Heart right ventricle (tissue), 16 donors: ENCODE results near the gene COL5A1. TPM values are rescaled to one million over a fixed set of nuclear protein-coding genes. Genes with fewer than 3 reads are reported as not detected.

Experiments
- ATAC-seq, 8 donors: fragments of 200-7000 bp; cut with Tn5 transposase; one replicate each; pipeline ENCODE4 v1.9.1; 2020; ENCODE audit warnings: mild to moderate bottlenecking in 8 of 8, moderate library complexity in 8 of 8, moderate number of reproducible peaks in 1 of 8
- DNase-seq, 2 donors: peaks; one replicate each; pipeline ENCODE4 v3.0.0-alpha.2; 2020
- H3K27ac ChIP-seq, 10 donors: fragments of 200-600 bp; sonication (generic) in 2 of 10; one replicate each; pipeline versions ENCODE4 v1.5.0 to v1.8.0; 2020 to 2022; ENCODE audit warnings: mild to moderate bottlenecking in 3 of 10
- H3K27me3 ChIP-seq, 7 donors: fragments of 200-600 bp; one replicate each; pipeline ENCODE4 v1.8.0; 2021 to 2022; ENCODE audit warnings: mild to moderate bottlenecking in 2 of 7
- H3K36me3 ChIP-seq, 9 donors: fragments of 200-600 bp; sonication (generic) in 1 of 9; one replicate each; pipeline versions ENCODE4 v1.5.0 to v1.8.0; 2020 to 2022; ENCODE audit warnings: mild to moderate bottlenecking in 2 of 9
- H3K4me1 ChIP-seq, 9 donors: fragments of 200-600 bp; sonication (generic) in 1 of 9; one replicate each; pipeline versions ENCODE4 v1.5.0 to v1.8.0; 2020 to 2022; ENCODE audit warnings: mild to moderate bottlenecking in 4 of 9
- H3K4me3 ChIP-seq, 10 donors: fragments of 200-600 bp; sonication (generic) in 2 of 10; one replicate each; pipeline versions ENCODE4 v1.5.0 to v1.8.0; 2020 to 2022; ENCODE audit warnings: mild to moderate bottlenecking in 7 of 10, moderate library complexity in 2 of 10
- H3K9me3 ChIP-seq, 11 donors: fragments of 200-600 bp in 10 of 11; sonication (generic) in 2 of 11; one replicate each; pipeline versions ENCODE4 v1.5.0 to v1.8.0; 2013 to 2022; ENCODE audit warnings: mild to moderate bottlenecking in 2 of 11, control low read depth in 1 of 11, moderate library complexity in 1 of 11
- WGBS, 2 donors: extraction: QIAGEN DNeasy Blood & Tissue Kit; methylation state at CpG; one replicate each; pipeline ENCODE4 v1.1.7; 2013; ENCODE audit warnings: inconsistent platforms in 1 of 2; 5-methylcytosine and 5-hydroxymethylcytosine counted together
- intact Hi-C, 10 donors: fragments of 100-400 bp; cut with DNase I; formaldehyde crosslinking; loops; one replicate each; pipeline versions ENCODE4 v1.11.1 to v1.14.2; 2022
- polyA plus RNA-seq, 2 donors: library from polyadenylated mRNA; stranded (reverse); fragments of 200-250 nt; gene quantifications; one replicate each; pipeline ENCODE4 v1.2.3, GENCODE V29; 2013
- total RNA-seq, 10 donors: library from RNA; stranded (reverse); fragmentation: NEBNext Ultra II Directional in 3 of 10; extraction: Animal tissue kit (Norgen Biotek cat#: 25700) in 3 of 10; gene quantifications; one replicate each; pipeline versions ENCODE4 v1.2.1 to v1.2.4, GENCODE V29; 2021 to 2023
- TF ChIP-seq, protein P1 (sequence below), 9 donors: fragments of 200-600 bp; sonication (generic) in 2 of 9; IDR thresholded peaks; one replicate each; pipeline versions ENCODE4 v1.5.0 to v1.8.0; 2021 to 2022; ENCODE audit warnings: antibody characterized with exemption in 9 of 9, mild to moderate bottlenecking in 5 of 9, moderate library complexity in 1 of 9
- donor health status: Arrhythmogenic right ventricular cardiomyopathy.
- donor health status: ischemic (EF 13 %, LVEDD 7.1; RV severe dilation, severe dysfunction).
- donor health status: healthy with polysubstance abuse.
- donor health status: DM: no; HTN: yes; CAD: no.
- donor health status: DM: no; HTN: no; CAD: no.
- donor health status: ischemic (EF 25% LVEDD 6.9; RV normal size, moderate dysfunction).
- donor health status: ischemic (EF 25% LVEDD 5.7; RV mildly dilated, moderate dysfunction).
- donor health status: healthy.
- donor health status: DM: yes; HTN: yes; CAD: no.
- donor health status: Ischemic cardiomyopathy.
- donor health status: ischemic (EF 35%, LVEDD 5.7; RV mildly dilated, moderate dysfunction).
- donor health status: nonischemic (EF 11% LVEDD 7.7; RV severe dilation, severe dysfunction).
- donor health status: DM: yes; HTN: yes; CAD: no.
- donor health status: PGD.
- donor health status: ischemic (EF 29% LVEDD 5.4; RV normal size, mild dysfunction).
- donor health status: nonischemic (EF 23%, LVEDD 6.1; RV moderate dilation, normal function).

Gene COL5A1
- total and polyA plus RNA-seq, 12 donors = 8.1 to 60.0 (median 13.3) TPM

DNA sequence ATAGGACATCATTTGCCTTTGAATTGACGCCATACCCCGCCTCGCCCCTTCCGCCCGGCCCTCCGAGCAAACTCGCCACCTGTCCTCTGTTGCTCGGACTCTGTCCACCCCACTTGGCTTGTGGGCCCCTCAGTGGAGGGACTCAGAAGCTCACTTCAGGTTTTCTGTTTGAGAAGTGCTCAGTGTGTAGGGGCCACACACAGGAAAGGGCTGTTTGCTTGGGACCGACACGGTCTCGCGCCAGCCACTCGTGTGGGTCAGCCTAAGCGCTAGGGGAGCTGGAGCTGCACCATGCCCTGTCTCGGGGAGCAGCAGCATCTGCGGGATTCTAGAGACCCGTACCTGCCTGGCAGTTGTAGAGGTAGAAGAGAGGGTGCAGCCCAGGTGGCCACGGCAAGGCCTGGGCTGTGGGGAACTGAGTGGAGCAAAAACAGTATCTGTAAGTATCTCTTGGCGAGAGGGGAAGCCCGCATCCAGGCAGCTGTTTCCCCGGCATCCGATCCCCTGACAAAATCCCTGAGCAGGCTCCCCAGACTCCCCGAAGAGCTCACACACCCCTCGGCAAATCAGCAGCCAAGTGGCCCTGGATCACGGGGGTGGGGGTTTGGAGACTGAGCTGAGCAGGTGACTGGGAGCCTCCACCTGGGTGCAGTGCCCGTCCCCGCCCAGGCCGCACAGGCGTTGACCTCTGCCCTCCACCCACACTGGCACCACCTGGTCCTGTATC, 52.2 kb downstream of the COL5A1 start:
- Histone ChIP-seq H3K4me3 (no peak overlapping the region), H3K4me1 (peaks cover 4 to 44% (median 20%) of the 10 kb centered on the region in 9 donors), H3K9me3 (no peaks in the 10 kb centered on the region), H3K27me3 (no peaks in the 10 kb centered on the region), H3K27ac (no peak overlapping the region), H3K36me3 (peaks cover 0 to 17% (median 0%) of the 10 kb centered on the region in 9 donors)
- TF ChIP-seq, protein P1, sequence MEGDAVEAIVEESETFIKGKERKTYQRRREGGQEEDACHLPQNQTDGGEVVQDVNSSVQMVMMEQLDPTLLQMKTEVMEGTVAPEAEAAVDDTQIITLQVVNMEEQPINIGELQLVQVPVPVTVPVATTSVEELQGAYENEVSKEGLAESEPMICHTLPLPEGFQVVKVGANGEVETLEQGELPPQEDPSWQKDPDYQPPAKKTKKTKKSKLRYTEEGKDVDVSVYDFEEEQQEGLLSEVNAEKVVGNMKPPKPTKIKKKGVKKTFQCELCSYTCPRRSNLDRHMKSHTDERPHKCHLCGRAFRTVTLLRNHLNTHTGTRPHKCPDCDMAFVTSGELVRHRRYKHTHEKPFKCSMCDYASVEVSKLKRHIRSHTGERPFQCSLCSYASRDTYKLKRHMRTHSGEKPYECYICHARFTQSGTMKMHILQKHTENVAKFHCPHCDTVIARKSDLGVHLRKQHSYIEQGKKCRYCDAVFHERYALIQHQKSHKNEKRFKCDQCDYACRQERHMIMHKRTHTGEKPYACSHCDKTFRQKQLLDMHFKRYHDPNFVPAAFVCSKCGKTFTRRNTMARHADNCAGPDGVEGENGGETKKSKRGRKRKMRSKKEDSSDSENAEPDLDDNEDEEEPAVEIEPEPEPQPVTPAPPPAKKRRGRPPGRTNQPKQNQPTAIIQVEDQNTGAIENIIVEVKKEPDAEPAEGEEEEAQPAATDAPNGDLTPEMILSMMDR (IDR thresholded peaks at IDR 0.05) = no peak
- WGBS, 2 donors = 87% methylated on average over 29 of the region's 29 CpGs
- no peak for ATAC-seq
- intact Hi-C loops = loop anchor here in 7 of 10 donors (5.0 to 10.0 kb wide), 7 partner anchors 48 to 721 kb away; no protein-coding TSS in a partner anchor
- no peak for DNase-seq

DNA sequence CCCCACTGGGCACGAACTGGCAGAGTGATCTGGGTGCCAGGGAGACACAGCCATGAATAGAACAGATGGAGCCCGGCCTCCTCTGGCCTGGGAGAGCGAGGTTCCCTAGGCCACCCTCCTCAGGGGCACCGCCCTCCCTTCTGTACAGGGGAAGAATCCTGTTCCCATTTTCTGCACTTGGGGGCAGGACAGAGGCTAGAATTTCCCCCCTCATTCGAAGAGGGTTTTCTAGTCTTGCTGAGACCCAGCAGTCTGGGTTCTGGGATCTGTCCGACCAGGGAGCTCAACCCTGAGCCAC, 52.7 kb downstream of the COL5A1 start:
- ATAC-seq = no peak
- TF ChIP-seq, protein P1 (IDR thresholded peaks at IDR 0.05) = no peak
- Histone ChIP-seq H3K27me3 (no peaks in the 10 kb centered on the region), H3K9me3 (no peaks in the 10 kb centered on the region), H3K27ac (no peak overlapping the region), H3K4me1 (peaks cover 7 to 42% (median 20%) of the 10 kb centered on the region in 9 donors), H3K36me3 (peaks cover 0 to 17% (median 0%) of the 10 kb centered on the region in 9 donors), H3K4me3 (no peak overlapping the region)
- DNase-seq = no peak
- intact Hi-C loops = loop anchor here in 7 of 10 donors (5.0 to 10.0 kb wide), 7 partner anchors 48 to 720 kb away; no protein-coding TSS in a partner anchor
- 92 to 94% methylated on average over 6 of the region's 6 CpGs for WGBS, 2 donors

DNA sequence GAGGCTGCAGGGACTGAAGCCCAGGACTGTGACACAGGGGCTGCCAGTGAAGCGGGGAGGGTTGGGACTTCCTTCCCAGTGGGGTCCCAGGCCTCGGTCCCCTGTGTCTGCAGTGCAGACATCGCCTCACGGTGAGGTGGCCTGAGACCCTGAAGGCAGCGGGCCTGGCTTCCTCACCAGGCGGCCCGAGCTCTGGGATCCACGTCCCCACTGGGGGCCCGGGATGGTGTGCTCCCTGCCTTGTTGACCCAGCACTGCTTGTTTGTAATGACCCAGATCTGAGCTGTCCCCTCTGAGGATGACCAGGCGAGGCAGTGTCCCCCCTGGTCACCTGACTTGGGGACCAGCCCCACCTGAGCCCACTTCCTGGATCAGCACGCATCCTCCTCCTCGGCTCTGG, 53.1 kb downstream of the COL5A1 start:
- TF ChIP-seq, protein P1 (IDR thresholded peaks at IDR 0.05) = no peak
- intact Hi-C loops = loop anchor here (5.0 to 10.0 kb wide), 10 partner anchors 43 to 720 kb away; no protein-coding TSS in a partner anchor
- no peak overlapping the region for H3K27ac ChIP-seq
- peaks cover 0 to 17% (median 0%) of the 10 kb centered on the region in 9 donors for H3K36me3 ChIP-seq
- no peaks in the 10 kb centered on the region for H3K9me3 ChIP-seq
- H3K4me1 ChIP-seq = peaks cover 7 to 38% (median 20%) of the 10 kb centered on the region in 9 donors
- DNase-seq (no peak), ATAC-seq (no peak)
- H3K4me3 ChIP-seq = no peak overlapping the region
- no peaks in the 10 kb centered on the region for H3K27me3 ChIP-seq
- 90 to 98% methylated on average over 12 of the region's 12 CpGs for WGBS, 2 donors

DNA sequence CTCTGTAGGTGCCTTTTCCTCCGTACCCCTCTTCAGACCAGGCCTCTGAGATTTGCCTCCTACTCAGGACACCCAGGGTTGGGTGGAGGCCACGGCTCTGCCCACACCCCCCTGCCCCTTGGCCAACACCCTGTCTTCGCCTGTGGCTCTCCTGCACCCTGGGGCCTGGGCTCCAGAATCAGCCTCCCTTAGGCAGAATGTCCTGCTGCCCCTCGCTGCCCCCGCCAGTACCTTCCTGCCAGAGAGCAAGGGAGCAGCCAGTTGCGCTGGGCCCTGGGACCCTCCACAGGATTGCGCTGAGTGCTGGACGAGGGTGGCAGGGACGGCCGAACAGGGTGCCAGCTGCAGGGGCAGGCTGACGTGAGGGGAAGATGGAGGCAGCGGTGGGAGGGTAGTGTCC, 53.5 kb downstream of the COL5A1 start:
- ATAC-seq = no peak
- no peaks in the 10 kb centered on the region for H3K9me3 ChIP-seq
- H3K27ac ChIP-seq = no peak overlapping the region
- H3K27me3 ChIP-seq = no peaks in the 10 kb centered on the region
- TF ChIP-seq, protein P1 (IDR thresholded peaks at IDR 0.05) = no peak
- no peak overlapping the region for H3K4me3 ChIP-seq
- 89 to 93% methylated on average over 12 of the region's 12 CpGs for WGBS, 2 donors
- H3K36me3 ChIP-seq = peaks cover 0 to 21% (median 0%) of the 10 kb centered on the region in 9 donors
- intact Hi-C loops = loop anchor here in 9 of 10 donors (5.0 to 10.0 kb wide), 7 partner anchors 42 to 720 kb away; no protein-coding TSS in a partner anchor
- no peak for DNase-seq
- peaks cover 4 to 34% (median 19%) of the 10 kb centered on the region in 9 donors for H3K4me1 ChIP-seq
